HepG2 (cell line): Measurements from ENCODE around the gene CASZ1. TPM values are rescaled to one million over a fixed set of nuclear protein-coding genes. Genes with fewer than 3 reads are reported as not detected.
A peak's percentile ranks its signal among the peaks of the same experiment; 100 is the strongest.

ENCODE experiments used
- ATAD3A ChIP-seq: sonication (generic); formaldehyde crosslinking; IDR thresholded peaks from 2 replicates; pipeline ENCODE4 v1.4.0; 2020; ENCODE audit warnings: missing genetic modification reagents
- CEBPG ChIP-seq: IDR thresholded peaks from 2 replicates; pipeline ENCODE4 v1.6.1; 2016
- ESRRA ChIP-seq: sonication (generic); formaldehyde crosslinking; IDR thresholded peaks from 2 replicates; pipeline ENCODE4 v1.5.1; 2020; ENCODE audit warnings: mild to moderate bottlenecking, low read depth, missing genetic modification reagents
- HDAC2 ChIP-seq: sonication (generic); formaldehyde crosslinking; IDR thresholded peaks from 2 replicates; pipeline ENCODE4 v1.4.0; 2020; ENCODE audit warnings: missing genetic modification reagents
- IRF2 ChIP-seq: IDR thresholded peaks from 2 replicates; pipeline ENCODE4 v1.6.1; 2018; ENCODE audit warnings: missing genetic modification reagents, missing compliant biosample characterization
- ISL2 ChIP-seq: sonication (generic); formaldehyde crosslinking; IDR thresholded peaks from 2 replicates; pipeline ENCODE4 v1.5.0; 2020; ENCODE audit warnings: missing genetic modification reagents
- KAT7 ChIP-seq: IDR thresholded peaks from 2 replicates; pipeline ENCODE4 v1.6.1; 2018; ENCODE audit warnings: borderline replicate concordance, missing compliant biosample characterization
- KDM5B ChIP-seq: sonication (generic); formaldehyde crosslinking; IDR thresholded peaks from 2 replicates; pipeline ENCODE4 v1.4.0; 2020; ENCODE audit warnings: missing genetic modification reagents, mild to moderate bottlenecking, borderline replicate concordance
- MTF2 ChIP-seq: sonication (generic); formaldehyde crosslinking; IDR thresholded peaks from 2 replicates; pipeline ENCODE4 v1.5.0; 2020; ENCODE audit warnings: missing genetic modification reagents, borderline replicate concordance
- NR2F1 ChIP-seq, 2 experiments: fragments of 450-650 bp in 1 of 2; formaldehyde crosslinking in 1 of 2; IDR thresholded peaks; 2 replicates each; pipeline versions ENCODE4 v1.5.0 to v1.6.1; 2016 to 2020; ENCODE audit warnings: mild to moderate bottlenecking in 1 of 2, missing compliant biosample characterization in 1 of 2, missing genetic modification reagents in 1 of 2, moderate library complexity in 1 of 2
- PCBP2 ChIP-seq: fragments of 200-400 bp; formaldehyde crosslinking; optimal IDR thresholded peaks from 2 replicates; pipeline ENCODE3; 2018; ENCODE audit warnings: low read length, low read depth; ENCODE audit not compliant: poor library complexity, severe bottlenecking
- POGZ ChIP-seq: sonication (generic); formaldehyde crosslinking; IDR thresholded peaks from 2 replicates; pipeline ENCODE4 v1.4.0; 2020; ENCODE audit warnings: mild to moderate bottlenecking, missing genetic modification reagents
- SAFB2 ChIP-seq: sonication (generic); formaldehyde crosslinking; IDR thresholded peaks from 2 replicates; pipeline ENCODE4 v1.5.1; 2020; ENCODE audit warnings: missing genetic modification reagents, low read depth, mild to moderate bottlenecking, borderline replicate concordance
- SOX6 ChIP-seq, 2 experiments: fragments of 450-650 bp in 1 of 2; sonication (generic) in 1 of 2; formaldehyde crosslinking in 1 of 2; IDR thresholded peaks; 2 replicates each; pipeline versions ENCODE4 v1.4.0 to v1.6.1; 2017 to 2020; ENCODE audit warnings: antibody characterized with exemption in 1 of 2, mild to moderate bottlenecking in 1 of 2, missing genetic modification reagents in 1 of 2
- ZFP82 ChIP-seq: sonication (generic); formaldehyde crosslinking; IDR thresholded peaks from 2 replicates; pipeline ENCODE4 v1.5.1; 2020; ENCODE audit warnings: mild to moderate bottlenecking, missing genetic modification reagents, borderline replicate concordance
- ZFY ChIP-seq: sonication (generic); formaldehyde crosslinking; IDR thresholded peaks from 2 replicates; pipeline ENCODE4 v1.4.0; 2020; ENCODE audit warnings: missing genetic modification reagents
- ZNF567 ChIP-seq: sonication (generic); formaldehyde crosslinking; IDR thresholded peaks from 2 replicates; pipeline ENCODE4 v1.8.1; 2023; ENCODE audit warnings: mild to moderate bottlenecking, missing genetic modification reagents, borderline replicate concordance
- ZNF569 ChIP-seq: sonication (generic); formaldehyde crosslinking; IDR thresholded peaks from 2 replicates; pipeline ENCODE4 v1.5.0; 2020; ENCODE audit warnings: mild to moderate bottlenecking, missing genetic modification reagents, moderate library complexity, borderline replicate concordance
- ZNF570 ChIP-seq: sonication (generic); formaldehyde crosslinking; IDR thresholded peaks from 2 replicates; pipeline ENCODE4 v1.4.0; 2020; ENCODE audit warnings: mild to moderate bottlenecking, missing genetic modification reagents, borderline replicate concordance
- ZNF644 ChIP-seq: IDR thresholded peaks from 2 replicates; pipeline ENCODE4 v1.6.1; 2016; ENCODE audit warnings: low read depth
- ZNF703 ChIP-seq: sonication (generic); formaldehyde crosslinking; IDR thresholded peaks from 2 replicates; pipeline ENCODE4 v1.5.1; 2020; ENCODE audit warnings: missing genetic modification reagents, mild to moderate bottlenecking, moderate library complexity, borderline replicate concordance
- ZNF75D ChIP-seq: sonication (generic); formaldehyde crosslinking; IDR thresholded peaks from 2 replicates; pipeline ENCODE4 v1.8.1; 2023; ENCODE audit warnings: missing genetic modification reagents, mild to moderate bottlenecking, borderline replicate concordance
- ZNF768 ChIP-seq: sonication (generic); formaldehyde crosslinking; IDR thresholded peaks from 2 replicates; pipeline ENCODE4 v1.4.0; 2020; ENCODE audit warnings: missing genetic modification reagents
- polyA plus RNA-seq, 8 experiments: library from polyadenylated mRNA; depleted of rRNA in 3 of 8; stranded (reverse) in 7 of 8; unstranded in 1 of 8; fragments of >200 nt; fragmentation: Illumina TruSeq in 4 of 8; extraction: Trizol in 4 of 8; gene quantifications; 2 replicates each; pipeline versions ENCODE4 v1.2.1 to v1.2.3, GENCODE V29; 2011 to 2016; ENCODE audit warnings: low read depth in 4 of 8, missing spikeins in 1 of 8, mixed read lengths in 1 of 8; ENCODE audit not compliant: insufficient read depth in 1 of 8
- total RNA-seq, 5 experiments: library from RNA; depleted of rRNA; stranded (reverse); fragments of >200 nt; fragmentation: Illumina TruSeq; extraction: Trizol; gene quantifications; 2 replicates each; pipeline ENCODE4 v1.2.3, GENCODE V29; 2016; ENCODE audit warnings: low read depth in 1 of 5
- TF ChIP-seq, protein P1 (sequence below): IDR thresholded peaks from 2 replicates; pipeline ENCODE4 v1.6.1; 2016; ENCODE audit warnings: missing compliant biosample characterization, missing genetic modification reagents, borderline replicate concordance
- TF ChIP-seq, protein P2 (sequence below): sonication (generic); formaldehyde crosslinking; conservative IDR thresholded peaks from 2 replicates; pipeline ENCODE4 v1.8.0; 2022; ENCODE audit warnings: mild to moderate bottlenecking, moderate library complexity, missing genetic modification reagents
- TF ChIP-seq, protein P3 (sequence below): IDR thresholded peaks from 2 replicates; pipeline ENCODE4 v1.6.1; 2016; ENCODE audit warnings: low read depth, control low read depth

CASZ1 gene
- total and polyA plus RNA-seq, 2 of the 13 experiments (the other 11 are each of a cell fraction or from before 2014, with no cell fraction given): 1.9 to 3.7 TPM

DNA sequence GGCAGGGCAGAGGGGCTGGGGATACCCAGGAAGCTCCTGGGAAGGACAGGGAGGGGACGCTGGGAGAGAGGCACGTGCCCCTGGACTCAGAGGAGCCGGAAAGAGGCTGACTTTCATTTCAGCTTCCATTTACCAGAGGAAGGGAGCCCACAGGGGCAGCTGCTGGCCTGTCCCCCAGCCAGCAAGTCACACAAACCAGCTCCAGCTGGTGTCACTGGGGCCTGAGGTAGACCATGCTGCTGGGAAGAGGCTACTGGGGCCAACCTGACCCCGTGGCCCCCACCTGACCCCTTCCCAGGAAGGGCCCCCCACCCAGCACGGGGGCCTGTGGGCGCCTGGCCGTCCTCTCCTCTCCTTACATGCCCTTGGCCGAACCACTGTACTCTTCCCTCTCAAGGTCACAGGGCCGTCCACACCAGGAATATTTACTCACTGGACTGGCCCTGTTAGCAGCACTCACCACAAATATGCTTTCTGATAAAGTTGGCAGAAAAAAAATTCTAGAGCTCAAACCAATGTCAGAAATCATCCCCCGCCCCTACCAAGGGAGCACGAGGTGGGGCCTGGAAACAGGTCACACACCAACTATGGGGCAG is 110.5 kb downstream of the CASZ1 start (continued):
- TF ChIP-seq ZNF567 (CRISPR knock-in tag) (no peak; the same call in 1 of the 2 replicates), ZFP82 (CRISPR knock-in tag) (0 out of 2 replicates have a peak, but pooled peaks have one; percentile 28), ZNF569 (CRISPR knock-in tag) (no peak), NR2F1 (CRISPR knock-in tag; IDR thresholded peaks at IDR 0.05) (peak; percentile 70 to 82; a peak in 3 of 4 replicates), ZNF75D (CRISPR knock-in tag) (no peak), MTF2 (CRISPR knock-in tag) (no peak), POGZ (CRISPR knock-in tag) (peak; percentile 38; the same call in 1 of the 2 replicates), ZNF644 (no peak), HDAC2 (CRISPR knock-in tag) (peak; percentile 85), SAFB2 (CRISPR knock-in tag) (no peak), IRF2 (CRISPR knock-in tag) (peak; percentile 62; the same call in 1 of the 2 replicates), SOX6 (IDR thresholded peaks at IDR 0.05) (no peak), SOX6 (CRISPR knock-in tag; IDR thresholded peaks at IDR 0.05) (peak; percentile 72), KDM5B (CRISPR knock-in tag) (no peak), PCBP2 (no peak), ZNF768 (peak; percentile 25; the same call in 1 of the 2 replicates), ESRRA (CRISPR knock-in tag) (peak; percentile 97), ZNF570 (CRISPR knock-in tag) (no peak), ZNF703 (CRISPR knock-in tag) (no peak), CEBPG (no peak; the same call in 1 of the 2 replicates), ISL2 (CRISPR knock-in tag) (peak; percentile 52; the same call in 1 of the 2 replicates), ZFY (CRISPR knock-in tag) (peak; percentile 22; the same call in 1 of the 2 replicates), ATAD3A (CRISPR knock-in tag) (no peak), KAT7 (no peak)
- TF ChIP-seq, protein P1, sequence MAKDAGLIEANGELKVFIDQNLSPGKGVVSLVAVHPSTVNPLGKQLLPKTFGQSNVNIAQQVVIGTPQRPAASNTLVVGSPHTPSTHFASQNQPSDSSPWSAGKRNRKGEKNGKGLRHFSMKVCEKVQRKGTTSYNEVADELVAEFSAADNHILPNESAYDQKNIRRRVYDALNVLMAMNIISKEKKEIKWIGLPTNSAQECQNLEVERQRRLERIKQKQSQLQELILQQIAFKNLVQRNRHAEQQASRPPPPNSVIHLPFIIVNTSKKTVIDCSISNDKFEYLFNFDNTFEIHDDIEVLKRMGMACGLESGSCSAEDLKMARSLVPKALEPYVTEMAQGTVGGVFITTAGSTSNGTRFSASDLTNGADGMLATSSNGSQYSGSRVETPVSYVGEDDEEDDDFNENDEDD (CRISPR knock-in tag): peak; percentile 3; the same call in 1 of the 2 replicates
- TF ChIP-seq, protein P2, sequence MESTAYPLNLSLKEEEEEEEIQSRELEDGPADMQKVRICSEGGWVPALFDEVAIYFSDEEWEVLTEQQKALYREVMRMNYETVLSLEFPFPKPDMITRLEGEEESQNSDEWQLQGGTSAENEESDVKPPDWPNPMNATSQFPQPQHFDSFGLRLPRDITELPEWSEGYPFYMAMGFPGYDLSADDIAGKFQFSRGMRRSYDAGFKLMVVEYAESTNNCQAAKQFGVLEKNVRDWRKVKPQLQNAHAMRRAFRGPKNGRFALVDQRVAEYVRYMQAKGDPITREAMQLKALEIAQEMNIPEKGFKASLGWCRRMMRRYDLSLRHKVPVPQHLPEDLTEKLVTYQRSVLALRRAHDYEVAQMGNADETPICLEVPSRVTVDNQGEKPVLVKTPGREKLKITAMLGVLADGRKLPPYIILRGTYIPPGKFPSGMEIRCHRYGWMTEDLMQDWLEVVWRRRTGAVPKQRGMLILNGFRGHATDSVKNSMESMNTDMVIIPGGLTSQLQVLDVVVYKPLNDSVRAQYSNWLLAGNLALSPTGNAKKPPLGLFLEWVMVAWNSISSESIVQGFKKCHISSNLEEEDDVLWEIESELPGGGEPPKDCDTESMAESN (CRISPR knock-in tag): 0 out of 2 replicates have a peak, but pooled peaks have one; percentile 22
- TF ChIP-seq, protein P3, sequence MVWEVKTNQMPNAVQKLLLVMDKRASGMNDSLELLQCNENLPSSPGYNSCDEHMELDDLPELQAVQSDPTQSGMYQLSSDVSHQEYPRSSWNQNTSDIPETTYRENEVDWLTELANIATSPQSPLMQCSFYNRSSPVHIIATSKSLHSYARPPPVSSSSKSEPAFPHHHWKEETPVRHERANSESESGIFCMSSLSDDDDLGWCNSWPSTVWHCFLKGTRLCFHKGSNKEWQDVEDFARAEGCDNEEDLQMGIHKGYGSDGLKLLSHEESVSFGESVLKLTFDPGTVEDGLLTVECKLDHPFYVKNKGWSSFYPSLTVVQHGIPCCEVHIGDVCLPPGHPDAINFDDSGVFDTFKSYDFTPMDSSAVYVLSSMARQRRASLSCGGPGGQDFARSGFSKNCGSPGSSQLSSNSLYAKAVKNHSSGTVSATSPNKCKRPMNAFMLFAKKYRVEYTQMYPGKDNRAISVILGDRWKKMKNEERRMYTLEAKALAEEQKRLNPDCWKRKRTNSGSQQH (CRISPR knock-in tag): no peak
